Glomerular endothelial cell (primary cell): Measurements from ENCODE around the gene LSP1. TPM values are rescaled to one million over a fixed set of nuclear protein-coding genes. Genes with fewer than 3 reads are reported as not detected.
"Not testable (repeated sequence)": the region's sequence is repeated elsewhere in the genome, so short reads cannot be mapped to it uniquely, and the experiment has no call there.

ENCODE experiments used
- DNase-seq: peaks from one replicate; pipeline ENCODE4 v3.0.0-alpha.2; 2011; ENCODE audit warnings: low read depth, low spot score; ENCODE audit errors: extremely low read depth
- total RNA-seq: library from RNA; depleted of rRNA; stranded (reverse); fragments of >200 nt; gene quantifications from 2 replicates; pipeline ENCODE4 v1.2.3, GENCODE V29; 2015

LSP1 gene
- total RNA-seq, 1 donor from 2014 or later: 1.1 TPM

DNA sequence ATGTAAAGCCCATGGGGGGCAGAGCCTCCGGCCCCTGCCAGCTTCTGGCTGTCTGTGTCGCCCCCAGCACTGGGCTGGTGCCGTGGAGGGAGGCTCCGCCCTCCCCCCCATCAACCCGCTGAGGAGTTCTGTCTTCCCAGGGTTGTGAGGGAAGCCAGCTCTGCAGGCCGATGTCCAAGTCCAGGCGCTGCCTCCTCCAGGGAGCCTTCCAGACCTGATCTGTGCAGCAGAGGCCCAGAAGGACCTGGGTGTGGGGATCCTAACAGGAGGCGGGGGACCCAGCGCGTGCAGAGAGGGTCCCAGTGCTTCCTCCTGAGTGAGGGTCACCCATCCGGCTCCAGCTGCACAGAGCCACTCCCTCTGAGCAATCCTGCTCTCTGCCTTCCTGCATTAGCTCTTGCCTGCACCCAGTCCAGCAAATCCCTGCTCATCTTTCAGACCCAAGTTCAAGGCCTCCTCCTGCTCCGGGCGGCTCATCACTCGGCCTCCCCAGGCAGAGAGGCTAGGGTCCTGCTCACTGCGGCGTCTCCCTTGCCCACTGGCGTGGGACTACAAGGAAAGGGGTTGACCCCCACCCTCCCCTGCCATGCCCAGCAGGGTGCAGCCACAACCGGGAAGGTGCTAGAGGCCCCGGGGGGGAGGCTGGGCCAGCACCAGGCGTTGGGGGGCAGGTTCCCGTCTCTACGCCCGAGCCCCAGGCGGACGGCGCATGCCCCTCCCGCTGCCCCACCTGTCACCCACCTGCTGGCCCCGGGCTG is 22.4 kb downstream of the LSP1 start:
- no peak for DNase-seq

- DNase-seq: not testable (repeated sequence)
Measured at GRCh38 chr11:1875851-1876301, 23.0 kb downstream of the LSP1 start.

- DNase-seq: no peak
Measured at GRCh38 chr11:1876361-1877063, 23.6 kb downstream of the LSP1 start.

DNA sequence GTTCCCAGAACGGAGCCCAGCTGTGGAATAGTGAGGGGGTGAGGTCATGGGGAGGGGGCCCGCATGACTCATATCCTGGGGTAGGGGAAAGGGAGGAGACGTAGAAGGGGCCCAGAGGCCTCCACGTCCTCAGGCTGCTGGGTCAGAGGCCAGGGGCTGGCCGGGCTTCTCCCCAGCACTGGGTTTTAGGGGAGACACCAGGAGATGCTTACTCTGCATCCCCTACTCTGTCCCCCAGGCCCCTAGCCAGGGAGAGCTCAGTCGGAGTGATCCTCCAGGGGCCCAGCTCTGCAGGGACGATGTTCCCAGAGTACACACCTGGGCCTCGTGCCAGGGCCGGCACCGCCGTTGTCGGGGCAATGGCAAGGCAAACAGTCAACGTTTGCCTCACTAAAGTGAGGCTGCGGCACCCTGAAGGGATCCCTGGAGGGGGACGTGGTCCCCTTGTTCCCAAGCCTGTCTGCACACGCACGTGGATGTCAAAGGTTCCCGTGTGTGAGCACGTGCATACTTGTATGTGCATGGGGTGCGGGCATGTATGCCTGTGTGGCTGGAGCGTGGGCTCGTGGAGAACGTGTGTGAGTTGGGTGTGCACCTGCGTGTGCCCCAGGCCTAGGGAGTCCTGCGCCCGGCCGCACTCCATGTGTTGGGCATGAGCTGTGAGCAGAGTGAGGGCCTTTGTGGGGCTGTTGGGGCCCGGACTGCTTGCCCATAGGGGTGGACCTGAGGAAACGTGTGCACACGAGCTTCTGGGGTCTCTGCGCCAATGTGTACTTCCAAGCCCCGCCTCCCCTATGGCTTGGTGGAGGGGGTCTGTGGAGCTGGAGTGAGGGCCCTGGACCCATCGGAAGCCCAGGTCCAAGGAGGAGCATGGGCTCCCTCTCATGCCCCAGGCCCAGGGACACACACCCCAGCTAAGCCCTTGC is 24.6 kb downstream of the LSP1 start:
- DNase-seq: no peak

DNA sequence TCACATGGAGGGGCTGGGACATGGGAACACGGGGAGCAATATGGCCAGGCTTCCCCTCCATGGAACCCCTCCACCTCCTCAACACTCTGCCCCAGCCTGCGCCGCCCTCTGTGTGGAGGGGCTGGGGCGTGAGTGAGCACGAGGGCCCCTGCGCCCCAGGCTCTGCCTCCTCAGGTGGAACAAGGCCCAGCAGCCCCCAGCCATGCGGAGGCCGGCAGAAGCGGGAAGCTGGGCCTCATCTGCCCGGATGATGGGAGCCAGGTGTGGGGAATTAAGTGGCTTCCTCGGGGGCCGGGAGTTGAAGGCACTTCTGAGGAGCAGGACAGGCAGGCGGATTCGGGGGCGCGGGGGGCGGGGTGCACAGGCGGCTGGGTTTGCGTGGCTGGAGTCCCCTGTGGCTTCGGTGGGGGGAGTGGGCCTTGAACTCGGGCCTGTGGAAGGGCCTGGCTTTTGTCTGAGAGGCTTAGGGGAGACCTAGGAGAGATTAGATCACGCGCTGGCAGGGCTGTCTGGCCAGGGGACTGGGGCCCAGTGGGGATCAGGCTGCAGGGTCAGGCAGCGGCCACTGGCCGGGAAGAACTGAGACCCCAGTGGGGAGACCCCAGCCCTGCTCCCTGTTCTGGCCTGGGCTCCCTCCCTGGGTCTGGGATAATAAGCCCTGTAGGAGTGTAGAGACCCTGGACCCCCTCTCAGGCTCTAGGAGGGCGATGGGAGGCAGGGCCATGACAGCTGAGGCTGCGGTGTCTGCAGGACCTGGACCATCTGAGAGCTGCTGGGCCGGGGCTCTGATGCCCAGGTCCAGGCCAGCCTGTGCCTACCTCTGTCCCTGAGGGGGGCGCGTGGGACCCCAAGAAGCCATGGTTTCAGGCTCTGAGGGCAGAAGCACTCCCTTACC is 25.5 kb downstream of the LSP1 start:
- no peak for DNase-seq

- no peak for DNase-seq
Measured at GRCh38 chr11:1879342-1879940, 26.6 kb downstream of the LSP1 start.

GRCh38 chr11:1879941-1880720 is 27.2 kb downstream of the LSP1 start:
- DNase-seq: no peak

- no peak for DNase-seq
Measured at GRCh38 chr11:1880746-1881441, 28.0 kb downstream of the LSP1 start.

- no peak for DNase-seq
Measured at GRCh38 chr11:1881442-1882264, 28.8 kb downstream of the LSP1 start.

DNA sequence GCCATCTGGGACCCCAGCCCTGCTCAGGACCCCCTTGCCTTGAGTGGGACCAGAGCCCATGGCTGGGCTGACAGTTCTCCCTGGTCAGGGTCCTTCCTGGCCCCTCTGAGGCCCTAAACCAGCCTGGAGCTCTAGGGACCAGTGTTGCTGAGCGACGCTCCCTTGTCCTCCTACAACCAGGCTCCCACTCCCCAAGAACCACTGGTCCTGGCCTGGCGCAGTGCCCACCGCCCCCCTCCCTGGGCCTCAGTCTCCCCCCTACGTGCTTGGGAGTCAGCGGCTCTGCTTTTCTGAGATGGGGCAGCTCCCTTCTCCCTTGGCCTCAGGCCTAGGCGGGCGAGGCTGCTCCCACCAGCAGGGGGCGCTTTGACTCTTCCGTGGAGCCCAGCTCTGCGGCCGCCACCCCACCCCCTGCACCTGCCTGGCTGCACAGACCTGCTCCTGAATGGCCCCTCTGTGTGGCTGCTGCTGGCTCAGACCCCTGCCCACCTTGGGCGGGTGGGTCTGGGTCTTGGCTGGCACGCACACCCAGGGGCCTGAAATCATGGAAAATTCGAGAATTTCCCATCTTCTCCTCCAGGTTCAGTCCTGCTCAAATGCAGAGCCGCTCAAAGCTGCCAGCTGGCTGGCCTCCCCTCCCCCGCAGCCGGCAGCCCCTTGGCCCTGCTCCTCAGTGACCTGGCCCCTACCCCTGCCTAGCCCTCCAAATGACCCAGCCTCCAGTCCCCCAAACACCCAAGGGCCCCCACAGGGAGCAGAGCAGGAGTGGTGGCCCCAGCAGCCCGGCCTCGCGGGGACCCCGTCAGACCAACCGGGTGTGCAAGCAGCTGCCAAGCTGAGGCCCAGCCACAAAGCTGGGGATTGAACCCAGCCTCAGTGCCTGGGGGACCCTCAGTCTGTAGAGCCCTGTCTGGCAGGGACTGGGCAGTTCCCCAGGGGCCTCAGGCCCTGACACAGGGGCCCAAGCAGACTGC is 29.7 kb downstream of the LSP1 start:
- DNase-seq: no peak

GRCh38 chr11:1883346-1884302 is 30.7 kb downstream of the LSP1 start:
- DNase-seq: no peak

DNA sequence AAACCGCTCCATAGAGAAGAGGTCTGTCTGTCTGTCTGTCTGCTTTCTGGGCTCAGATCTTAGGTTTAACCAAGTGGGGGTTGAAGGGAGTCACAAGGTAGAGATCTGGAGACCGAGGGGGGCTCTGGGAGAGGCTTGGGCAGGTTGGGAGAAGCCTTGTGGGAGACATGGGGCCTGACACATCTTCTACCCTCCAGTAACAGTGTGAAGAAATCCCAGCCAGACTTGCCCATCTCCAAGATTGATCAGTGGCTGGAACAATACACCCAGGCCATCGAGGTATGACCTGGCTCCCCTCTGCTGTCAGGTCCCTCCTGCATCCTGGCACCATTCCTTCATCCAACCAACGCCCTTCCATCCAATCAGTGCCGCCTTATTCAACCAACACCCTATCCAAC is 31.4 kb downstream of the LSP1 start:
- DNase-seq: no peak

DNA sequence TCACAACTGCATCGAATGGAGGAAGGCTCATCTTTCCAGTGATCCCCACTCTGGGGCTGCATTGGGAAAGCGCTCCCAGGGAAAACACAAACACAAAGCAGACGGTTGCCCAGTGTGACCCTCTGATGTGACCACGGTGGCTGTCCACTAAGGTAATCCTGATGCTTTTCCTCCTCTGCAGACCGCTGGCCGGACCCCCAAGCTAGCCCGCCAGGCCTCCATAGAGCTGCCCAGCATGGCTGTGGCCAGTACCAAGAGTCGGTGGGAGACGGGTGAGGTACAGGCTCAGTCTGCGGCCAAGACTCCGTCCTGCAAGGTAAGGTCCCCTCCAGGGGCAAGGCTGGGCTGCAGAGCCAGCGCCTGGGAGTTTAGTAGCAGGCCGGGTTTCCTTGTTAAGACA is 33.7 kb downstream of the LSP1 start:
- not testable (repeated sequence) for DNase-seq

DNA sequence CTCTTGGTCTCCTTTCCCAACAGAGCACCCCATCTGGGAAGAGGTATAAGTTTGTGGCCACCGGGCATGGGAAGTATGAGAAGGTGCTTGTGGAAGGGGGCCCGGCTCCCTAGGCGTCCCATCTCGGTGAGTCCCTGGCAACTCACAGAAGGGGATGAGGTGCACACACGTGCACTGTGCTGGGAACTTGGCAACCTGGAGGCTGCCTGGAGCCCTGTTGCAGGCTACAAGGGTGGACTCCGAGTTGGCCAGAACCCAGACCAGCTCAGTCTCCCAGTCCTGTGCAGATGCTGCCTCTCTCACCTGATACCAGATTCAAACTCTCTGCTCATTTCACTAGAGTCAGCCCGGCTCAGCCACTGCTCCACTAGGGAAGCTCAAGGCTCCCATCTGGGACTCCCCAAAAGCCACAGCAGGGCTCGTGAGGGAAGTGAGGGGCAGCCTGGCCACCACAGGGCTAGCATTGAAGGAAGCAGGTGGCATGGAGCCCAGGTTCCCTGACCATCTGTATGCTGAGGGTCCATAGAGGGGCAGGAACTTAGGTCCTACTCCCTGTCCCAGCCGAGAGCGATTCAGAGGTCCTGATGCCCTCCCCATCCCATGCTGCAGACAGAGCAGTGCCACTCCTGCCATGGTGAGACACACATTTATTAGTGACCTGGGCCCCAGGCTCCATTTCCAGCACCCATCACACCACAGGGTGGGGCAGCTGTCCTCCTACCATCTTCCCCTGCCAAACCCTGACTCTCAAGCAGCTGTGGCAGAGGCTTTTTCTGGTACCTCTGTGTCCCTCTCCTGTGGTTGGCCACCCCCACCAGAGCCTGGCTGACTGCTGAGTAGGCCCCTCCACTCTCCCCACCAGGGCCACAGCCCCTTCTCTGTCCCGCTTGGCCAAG is 34.8 kb downstream of the LSP1 start:
- no peak for DNase-seq
